Natural killer cell treated with Interleukin-12 subunit alpha and Interleukin-12 subunit beta and Interleukin-15 and Interleukin-18, amount 100 ng/mL, for 72 hours (primary cell): ENCODE data around the gene UGT1A10. TPM values are rescaled to one million over a fixed set of nuclear protein-coding genes. Genes with fewer than 3 reads are reported as not detected.
A peak's percentile ranks its signal among the peaks of the same experiment; 100 is the strongest.

ENCODE experiments used
- ATAC-seq, 2 donors: fragments of 150-1000 bp; cut with Tn5 transposase in 1 of 2; sonication (Bioruptor Pico), chemical (Tn5 transposase) in 1 of 2; 2 replicates each; pipeline ENCODE4 v1.10.0; 2021
- DNase-seq: peaks from one replicate; pipeline ENCODE4 v3.0.0; 2022; ENCODE audit warnings: low spot score
- H3K27ac Mint-ChIP-seq, 2 donors: 1 replicate in 1 of 2; 2 replicates in 1 of 2; pipeline ENCODE4 v1.8.0; 2022; ENCODE audit warnings: mixed read lengths in 2 of 2, mild to moderate bottlenecking in 1 of 2, moderate library complexity in 1 of 2
- H3K27me3 Mint-ChIP-seq, 2 donors: 1 replicate in 1 of 2; 2 replicates in 1 of 2; pipeline ENCODE4 v1.8.0; 2022; ENCODE audit warnings: mixed read lengths in 2 of 2
- H3K36me3 Mint-ChIP-seq: one replicate; pipeline ENCODE4 v1.8.0; 2022; ENCODE audit warnings: mixed read lengths
- H3K4me1 Mint-ChIP-seq, 2 donors: 1 replicate in 1 of 2; 2 replicates in 1 of 2; pipeline ENCODE4 v1.8.0; 2022; ENCODE audit warnings: low read depth in 2 of 2, mixed read lengths in 2 of 2, mild to moderate bottlenecking in 1 of 2
- H3K4me3 Mint-ChIP-seq: one replicate; pipeline ENCODE4 v1.8.0; 2022; ENCODE audit warnings: mixed read lengths
- H3K9me3 Mint-ChIP-seq: 2 replicates; pipeline ENCODE4 v1.8.0; 2022; ENCODE audit warnings: mixed read lengths
- total RNA-seq, 2 donors: library from RNA; stranded (reverse); gene quantifications; one replicate each; pipeline ENCODE4 v1.2.3, GENCODE V29; 2022

UGT1A10 gene
- total RNA-seq, 2 donors from 2014 or later, result not detected

GRCh38 chr2:233819884-233820773 lies 183.9 kb downstream of the UGT1A10 start:
- DNase-seq (peak; percentile 45), ATAC-seq (no peak)
- no peaks in the 10 kb centered on the region for H3K9me3 Mint-ChIP-seq
- H3K4me3 Mint-ChIP-seq, result no peak overlapping the region
- no peaks in the 10 kb centered on the region for H3K4me1 Mint-ChIP-seq
- no peaks in the 10 kb centered on the region for H3K36me3 Mint-ChIP-seq
- H3K27me3 Mint-ChIP-seq, result peaks cover 8 to 18% of the 10 kb centered on the region in 2 donors
- no peak overlapping the region for H3K27ac Mint-ChIP-seq

GRCh38 chr2:233820774-233821105 lies 184.5 kb downstream of the UGT1A10 start:
- Mint-ChIP-seq H3K27ac (no peak overlapping the region), H3K4me3 (no peak overlapping the region), H3K9me3 (no peaks in the 10 kb centered on the region), H3K36me3 (no peaks in the 10 kb centered on the region), H3K27me3 (peaks cover 12 to 14% of the 10 kb centered on the region in 2 donors), H3K4me1 (no peaks in the 10 kb centered on the region)
- DNase-seq (peak; percentile 16), ATAC-seq (no peak)

GRCh38 chr2:233821196-233821595 lies 184.9 kb downstream of the UGT1A10 start:
- peaks cover 11 to 12% of the 10 kb centered on the region in 2 donors for H3K27me3 Mint-ChIP-seq
- H3K27ac Mint-ChIP-seq, result no peak overlapping the region
- no peak for ATAC-seq
- H3K4me1 Mint-ChIP-seq, result no peaks in the 10 kb centered on the region
- H3K36me3 Mint-ChIP-seq, result no peaks in the 10 kb centered on the region
- H3K9me3 Mint-ChIP-seq, result no peaks in the 10 kb centered on the region
- DNase-seq, result peak; percentile 37
- no peak overlapping the region for H3K4me3 Mint-ChIP-seq

- DNase-seq (peak; percentile 44), ATAC-seq (no peak)
- Mint-ChIP-seq H3K36me3 (no peaks in the 10 kb centered on the region), H3K27me3 (peaks cover 11 to 13% of the 10 kb centered on the region in 2 donors), H3K4me1 (no peaks in the 10 kb centered on the region), H3K27ac (no peak overlapping the region), H3K9me3 (no peaks in the 10 kb centered on the region), H3K4me3 (no peak overlapping the region)
Observed at GRCh38 chr2:233821709-233822100, 185.5 kb downstream of the UGT1A10 start.

- Mint-ChIP-seq H3K27me3 (peaks cover 10 to 11% of the 10 kb centered on the region in 2 donors), H3K4me3 (no peak overlapping the region), H3K9me3 (no peaks in the 10 kb centered on the region), H3K4me1 (no peaks in the 10 kb centered on the region), H3K27ac (no peak overlapping the region), H3K36me3 (no peaks in the 10 kb centered on the region)
- DNase-seq, result peak; percentile 56
- peak in 1 of 2 donors; percentile 2 for ATAC-seq
Observed at GRCh38 chr2:233822101-233822771, 186.0 kb downstream of the UGT1A10 start.

Other genes starting within 250 kb of the UGT1A10 start
- 10 to 100 TPM; 20.6 to 23.3 TPM for gene USP40, start 69.7 kb upstream of the UGT1A10 start, total RNA-seq
- gene UGT1A8, start 18.8 kb upstream of the UGT1A10 start, total RNA-seq, result not detected
- not detected for gene UGT1A9, start 35.5 kb downstream of the UGT1A10 start, total RNA-seq
- not detected for gene UGT1A7, start 45.5 kb downstream of the UGT1A10 start, total RNA-seq
- not detected for gene UGT1A6, start 56.4 kb downstream of the UGT1A10 start, total RNA-seq
- not detected for gene UGT1A5, start 76.5 kb downstream of the UGT1A10 start, total RNA-seq
- not detected for gene UGT1A4, start 82.3 kb downstream of the UGT1A10 start, total RNA-seq
- not detected for gene UGT1A3, start 92.6 kb downstream of the UGT1A10 start, total RNA-seq
- not detected for gene UGT1A1, start 123.8 kb downstream of the UGT1A10 start, total RNA-seq
- not detected for gene MROH2A, start 141.9 kb downstream of the UGT1A10 start, total RNA-seq
- gene HJURP, start 218.1 kb downstream of the UGT1A10 start, total RNA-seq, result 10 to 100 TPM; 35.6 to 76.6 TPM